Chondrocyte (in vitro differentiated cells): ENCODE measurements around the gene NUDT22. TPM values are rescaled to one million over a fixed set of nuclear protein-coding genes. Genes with fewer than 3 reads are reported as not detected.

Experiments used
- DNase-seq: peaks from one replicate; pipeline ENCODE4 v3.0.0; 2021; ENCODE audit warnings: mixed read lengths, low spot score
- H3K27ac Mint-ChIP-seq: one replicate; pipeline ENCODE4 v1.8.0; 2021; ENCODE audit warnings: mild to moderate bottlenecking, moderate library complexity, mixed read lengths; ENCODE audit not compliant: unreplicated experiment
- H3K27me3 Mint-ChIP-seq: 2 replicates; pipeline ENCODE4 v1.8.0; 2021; ENCODE audit warnings: low read depth, mixed read lengths
- H3K36me3 Mint-ChIP-seq: 2 replicates; pipeline ENCODE4 v1.8.0; 2021; ENCODE audit warnings: low read depth, mixed read lengths
- H3K4me1 Mint-ChIP-seq: 2 replicates; pipeline ENCODE4 v1.8.0; 2021; ENCODE audit warnings: low read depth, mild to moderate bottlenecking, mixed read lengths
- H3K4me3 Mint-ChIP-seq: one replicate; pipeline ENCODE4 v1.8.0; 2021; ENCODE audit warnings: mild to moderate bottlenecking, moderate library complexity, mixed read lengths; ENCODE audit not compliant: unreplicated experiment
- H3K9me3 Mint-ChIP-seq: 2 replicates; pipeline ENCODE4 v1.8.0; 2021; ENCODE audit warnings: low read depth, mixed read lengths
- CTCF ChIP-seq: fragments of 200-600 bp; sonication (generic); IDR thresholded peaks from 2 replicates; pipeline ENCODE4 v1.5.0; 2021; ENCODE audit warnings: antibody characterized with exemption, mild to moderate bottlenecking, moderate library complexity
- total RNA-seq: library from RNA; stranded (reverse); gene quantifications from 3 replicates; pipeline ENCODE4 v1.2.1, GENCODE V29; 2021

The NUDT22 gene
- total RNA-seq, 1 donor from 2014 or later: 42.1 TPM

- Mint-ChIP-seq H3K4me1 (peaks cover 5% of the 10 kb centered on the region), H3K27me3 (no peaks in the 10 kb centered on the region), H3K4me3 (no peak overlapping the region), H3K27ac (peak overlapping the region; percentile 17), H3K36me3 (peaks cover 38% of the 10 kb centered on the region), H3K9me3 (no peaks in the 10 kb centered on the region)
- DNase-seq: no peak
- no peak for TF ChIP-seq CTCF
Measured at GRCh38 chr11:64261556-64262080, 35.5 kb downstream of the NUDT22 start.

GRCh38 chr11:64262271-64263002 lies 36.4 kb downstream of the NUDT22 start:
- peak overlapping the region; percentile 59 for H3K27ac Mint-ChIP-seq
- H3K9me3 Mint-ChIP-seq: no peaks in the 10 kb centered on the region
- no peak for TF ChIP-seq CTCF
- H3K36me3 Mint-ChIP-seq: peaks cover 36% of the 10 kb centered on the region
- no peak for DNase-seq
- no peak overlapping the region for H3K4me3 Mint-ChIP-seq
- H3K27me3 Mint-ChIP-seq: no peaks in the 10 kb centered on the region
- peaks cover 5% of the 10 kb centered on the region for H3K4me1 Mint-ChIP-seq

- H3K4me3 Mint-ChIP-seq: no peak overlapping the region
- no peaks in the 10 kb centered on the region for H3K9me3 Mint-ChIP-seq
- no peak for DNase-seq
- TF ChIP-seq CTCF: no peak
- peaks cover 30% of the 10 kb centered on the region for H3K36me3 Mint-ChIP-seq
- H3K27ac Mint-ChIP-seq: peak overlapping the region; percentile 59
- no peaks in the 10 kb centered on the region for H3K27me3 Mint-ChIP-seq
- peaks cover 13% of the 10 kb centered on the region for H3K4me1 Mint-ChIP-seq
Measured at GRCh38 chr11:64263021-64263946, 37.2 kb downstream of the NUDT22 start.

- Mint-ChIP-seq H3K27ac (no peak overlapping the region), H3K27me3 (no peaks in the 10 kb centered on the region), H3K36me3 (peaks cover 28% of the 10 kb centered on the region), H3K9me3 (no peaks in the 10 kb centered on the region), H3K4me3 (no peak overlapping the region), H3K4me1 (peaks cover 19% of the 10 kb centered on the region)
- DNase-seq: no peak
- no peak for TF ChIP-seq CTCF
Measured at GRCh38 chr11:64263947-64264317, 37.9 kb downstream of the NUDT22 start.

GRCh38 chr11:64264371-64264852 lies 38.3 kb downstream of the NUDT22 start:
- Mint-ChIP-seq H3K4me3 (no peak overlapping the region), H3K27me3 (no peaks in the 10 kb centered on the region), H3K9me3 (no peaks in the 10 kb centered on the region), H3K27ac (no peak overlapping the region), H3K4me1 (peaks cover 21% of the 10 kb centered on the region), H3K36me3 (peaks cover 26% of the 10 kb centered on the region)
- no peak for TF ChIP-seq CTCF
- no peak for DNase-seq
